GM23248 (cell line): ENCODE measurements around the gene BCAR3.

Experiments
- EZH2 ChIP-seq: fragments of 200-600 bp; sonication (generic); IDR thresholded peaks from 2 replicates; pipeline ENCODE4 v1.6.1; 2018; ENCODE audit warnings: antibody characterized with exemption, mild to moderate bottlenecking; ENCODE audit not compliant: insufficient read depth, poor library complexity, severe bottlenecking
- EZH2phosphoT487 ChIP-seq: fragments of 200-600 bp; sonication (generic); IDR thresholded peaks from 2 replicates; pipeline ENCODE4 v1.6.1; 2018; ENCODE audit warnings: antibody characterized with exemption, moderate library complexity, mild to moderate bottlenecking, low read depth; ENCODE audit not compliant: insufficient read depth

DNA sequence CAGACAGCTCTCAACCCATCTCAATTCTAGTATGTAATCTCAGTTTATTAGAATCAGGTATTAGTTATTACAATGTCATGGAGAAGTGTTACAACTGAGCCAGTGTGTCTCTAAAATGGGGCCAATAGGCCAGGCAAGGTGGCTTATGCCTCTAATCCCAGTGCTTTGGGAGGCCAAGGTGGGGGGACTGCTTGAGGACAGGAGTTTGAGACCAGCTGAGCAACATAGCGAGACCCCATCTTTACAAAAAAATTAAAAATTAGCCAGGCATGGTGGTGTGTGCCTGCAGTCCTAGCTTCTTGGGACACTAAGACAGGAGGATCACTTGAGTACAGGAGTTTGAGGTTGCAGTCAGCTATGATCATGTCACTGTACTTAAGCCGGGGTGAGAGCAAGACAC is 104.9 kb downstream of the BCAR3 start:
- TF ChIP-seq EZH2phosphoT487 (no peak), EZH2 (no peak)
